Prostate gland (tissue), 2 donors: ENCODE data around the gene CFAP20.

Source experiments
- POLR2A ChIP-seq: fragments of 450-650 bp; IDR thresholded peaks from one replicate; pipeline ENCODE4 v1.6.1; 2016; ENCODE audit warnings: antibody characterized with exemption, mild to moderate bottlenecking
- POLR2AphosphoS5 ChIP-seq: sonication (generic); formaldehyde crosslinking; IDR thresholded peaks from one replicate; pipeline ENCODE4 v1.6.1; 2017; ENCODE audit warnings: antibody characterized with exemption
- TF ChIP-seq, protein P1 (sequence below), 4 experiments: fragments of 200-600 bp in 2 of 4; fragments of 450-650 bp in 2 of 4; sonication (generic) in 2 of 4; IDR thresholded peaks; 1 replicate in 3 of 4; 2 replicates in 1 of 4; pipeline ENCODE4 v1.5.1; 2016 to 2019; ENCODE audit warnings: antibody characterized with exemption in 4 of 4, mild to moderate bottlenecking in 2 of 4, moderate library complexity in 2 of 4

DNA sequence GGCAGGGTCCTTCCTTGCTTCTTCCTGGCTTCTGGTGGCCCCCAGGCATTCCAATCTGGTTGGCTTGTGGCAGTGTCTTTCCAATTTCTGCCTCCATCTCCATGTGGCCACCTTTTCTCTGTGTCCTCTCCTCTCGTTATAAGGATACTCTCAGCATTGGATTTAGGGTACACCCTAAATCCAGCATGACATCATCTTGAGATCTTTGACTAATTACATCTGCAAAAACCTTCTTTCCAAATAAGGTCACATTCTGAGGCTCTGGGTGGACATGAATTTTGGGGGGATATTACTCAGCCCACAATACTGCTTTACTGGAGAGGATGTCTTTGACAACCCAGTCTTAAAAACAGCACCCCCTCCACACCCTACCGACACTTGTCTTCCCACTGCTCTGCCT, 18.9 kb upstream of the CFAP20 start:
- no peak for TF ChIP-seq POLR2A
- TF ChIP-seq, protein P1, sequence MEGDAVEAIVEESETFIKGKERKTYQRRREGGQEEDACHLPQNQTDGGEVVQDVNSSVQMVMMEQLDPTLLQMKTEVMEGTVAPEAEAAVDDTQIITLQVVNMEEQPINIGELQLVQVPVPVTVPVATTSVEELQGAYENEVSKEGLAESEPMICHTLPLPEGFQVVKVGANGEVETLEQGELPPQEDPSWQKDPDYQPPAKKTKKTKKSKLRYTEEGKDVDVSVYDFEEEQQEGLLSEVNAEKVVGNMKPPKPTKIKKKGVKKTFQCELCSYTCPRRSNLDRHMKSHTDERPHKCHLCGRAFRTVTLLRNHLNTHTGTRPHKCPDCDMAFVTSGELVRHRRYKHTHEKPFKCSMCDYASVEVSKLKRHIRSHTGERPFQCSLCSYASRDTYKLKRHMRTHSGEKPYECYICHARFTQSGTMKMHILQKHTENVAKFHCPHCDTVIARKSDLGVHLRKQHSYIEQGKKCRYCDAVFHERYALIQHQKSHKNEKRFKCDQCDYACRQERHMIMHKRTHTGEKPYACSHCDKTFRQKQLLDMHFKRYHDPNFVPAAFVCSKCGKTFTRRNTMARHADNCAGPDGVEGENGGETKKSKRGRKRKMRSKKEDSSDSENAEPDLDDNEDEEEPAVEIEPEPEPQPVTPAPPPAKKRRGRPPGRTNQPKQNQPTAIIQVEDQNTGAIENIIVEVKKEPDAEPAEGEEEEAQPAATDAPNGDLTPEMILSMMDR (IDR thresholded peaks at IDR 0.05) = no peak
- TF ChIP-seq POLR2AphosphoS5 = no peak
